Fibroblast of skin of left quadriceps (primary cell): ENCODE data around the gene ZBTB46.

ENCODE experiments used
- DNase-seq, 2 experiments: peaks; one replicate each; pipeline ENCODE4 v3.0.0-alpha.2; 2013; ENCODE audit warnings: low read depth in 2 of 2

Gene ZBTB46

DNA sequence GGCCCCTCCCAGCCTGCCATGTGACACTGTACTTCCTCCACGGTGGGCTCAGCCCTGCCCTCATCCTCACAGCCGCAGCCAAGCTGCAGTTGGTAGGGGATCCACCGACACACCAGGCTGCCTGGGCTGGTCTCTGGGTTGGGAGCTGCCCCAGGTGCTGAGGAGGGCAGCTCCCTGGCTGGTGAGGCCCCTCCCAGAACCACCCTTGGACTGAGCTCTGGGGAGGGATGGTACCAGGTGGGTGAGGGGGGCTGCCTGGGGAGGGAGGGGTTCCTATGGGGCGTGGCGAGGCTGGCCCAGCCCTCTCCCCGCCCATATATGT, 134.8 kb downstream of the ZBTB46 start:
- no peak for DNase-seq

DNA sequence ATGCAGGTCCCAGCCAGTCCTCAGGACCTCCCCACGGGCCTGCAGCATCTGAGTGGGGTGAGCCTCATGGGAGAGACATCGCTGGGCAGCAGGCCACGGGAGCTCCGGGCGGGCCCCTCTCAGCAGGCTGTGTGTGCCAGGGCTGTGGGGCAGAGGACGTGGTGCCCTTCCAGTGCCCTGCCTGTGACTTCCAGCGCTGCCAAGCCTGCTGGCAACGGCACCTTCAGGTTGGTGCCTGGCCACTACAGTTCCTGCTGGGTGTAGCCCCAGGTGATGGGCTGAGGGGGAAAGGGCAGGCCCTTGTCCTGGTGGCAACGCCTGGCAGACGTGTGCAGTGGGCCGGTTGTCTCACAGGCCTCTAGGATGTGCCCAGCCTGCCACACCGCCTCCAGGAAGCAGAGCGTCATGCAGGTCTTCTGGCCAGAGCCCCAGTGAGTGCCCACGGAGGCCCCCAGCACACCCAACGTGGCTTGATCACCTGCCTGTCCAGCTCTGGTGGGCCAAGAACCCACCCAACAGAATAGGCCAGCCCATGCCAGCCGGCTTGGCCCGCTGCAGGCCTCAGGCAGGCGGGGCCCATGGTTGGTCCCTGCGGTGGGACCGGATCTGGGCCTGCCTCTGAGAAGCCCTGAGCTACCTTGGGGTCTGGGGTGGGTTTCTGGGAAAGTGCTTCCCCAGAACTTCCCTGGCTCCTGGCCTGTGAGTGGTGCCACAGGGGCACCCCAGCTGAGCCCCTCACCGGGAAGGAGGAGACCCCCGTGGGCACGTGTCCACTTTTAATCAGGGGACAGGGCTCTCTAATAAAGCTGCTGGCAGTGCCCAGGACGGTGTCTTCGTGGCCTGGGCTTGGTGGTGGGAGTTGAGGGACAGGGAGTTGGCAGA, 135.4 kb downstream of the ZBTB46 start:
- no peak for DNase-seq

DNA sequence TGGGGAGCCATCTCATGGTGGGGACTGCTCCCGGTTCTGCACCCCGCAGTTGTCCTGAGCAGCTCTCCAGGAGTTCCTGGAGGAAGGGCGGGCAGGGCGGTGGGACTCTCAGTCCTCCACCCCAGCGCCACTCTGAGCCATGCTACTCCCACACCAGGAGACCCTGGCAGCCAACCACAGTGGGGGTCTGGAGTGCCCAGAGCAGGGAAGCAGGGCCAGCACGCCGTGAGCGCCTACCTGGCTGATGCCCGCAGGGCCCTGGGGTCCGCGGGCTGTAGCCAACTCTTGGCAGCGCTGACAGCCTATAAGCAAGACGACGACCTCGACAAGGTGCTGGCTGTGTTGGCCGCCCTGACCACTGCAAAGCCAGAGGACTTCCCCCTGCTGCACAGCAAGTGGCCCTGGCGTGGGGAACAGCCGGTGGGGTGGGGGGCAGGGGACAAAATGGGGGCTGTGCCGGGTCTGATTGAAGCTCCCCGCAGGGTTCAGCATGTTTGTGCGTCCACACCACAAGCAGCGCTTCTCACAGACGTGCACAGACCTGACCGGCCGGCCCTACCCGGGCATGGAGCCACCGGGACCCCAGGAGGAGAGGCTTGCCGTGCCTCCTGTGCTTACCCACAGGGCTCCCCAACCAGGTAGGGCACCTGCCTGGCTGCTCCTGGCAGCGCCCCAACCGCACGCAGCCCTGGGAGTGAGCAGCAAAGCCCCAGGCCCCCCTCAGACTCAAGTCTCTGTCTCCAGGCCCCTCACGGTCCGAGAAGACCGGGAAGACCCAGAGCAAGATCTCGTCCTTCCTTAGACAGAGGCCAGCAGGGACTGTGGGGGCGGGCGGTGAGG, 136.3 kb downstream of the ZBTB46 start:
- DNase-seq: no peak

DNA sequence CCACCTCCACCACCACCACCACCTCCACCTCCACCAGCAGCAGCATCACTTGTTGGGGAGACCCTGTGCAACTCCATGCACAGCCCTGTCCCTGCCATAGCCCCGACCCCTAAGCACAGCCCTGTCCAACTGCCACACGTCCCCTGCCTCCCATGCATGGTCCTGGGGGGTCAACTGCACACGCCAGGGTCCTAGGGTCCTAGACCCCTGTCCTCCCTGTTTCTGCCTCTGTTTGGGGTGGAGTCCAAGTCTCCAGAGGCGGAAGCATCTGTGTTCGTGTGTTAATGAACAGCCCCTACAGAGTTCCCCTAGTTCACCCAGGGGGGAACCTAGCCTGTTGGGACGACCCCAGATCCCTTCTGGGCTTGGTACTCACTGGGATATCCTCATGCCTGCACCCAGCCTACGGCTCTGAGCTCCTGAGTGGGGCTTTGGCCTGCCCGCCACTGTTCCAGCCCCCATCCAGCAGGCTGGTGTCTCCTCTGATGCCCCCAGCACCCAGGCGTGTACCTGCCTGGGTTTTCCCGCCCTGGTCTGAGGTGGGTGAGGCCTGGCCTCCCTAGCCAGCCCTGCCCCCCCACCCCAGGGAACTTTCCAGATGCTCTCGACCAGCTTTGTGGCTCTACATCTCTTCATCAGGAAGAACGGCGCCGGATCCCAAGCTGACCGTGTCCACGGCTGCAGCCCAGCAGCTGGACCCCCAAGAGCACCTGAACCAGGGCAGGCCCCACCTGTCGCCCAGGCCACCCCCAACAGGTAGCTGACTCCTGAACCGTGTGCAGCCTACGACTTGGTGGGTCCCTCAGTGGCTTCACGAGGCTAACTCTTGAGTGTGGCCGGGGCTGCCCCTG, 137.1 kb downstream of the ZBTB46 start:
- no peak for DNase-seq
